Sigmoid colon (tissue), 7 donors: ENCODE data around the gene ADAMTS17. TPM values are rescaled to one million over a fixed set of nuclear protein-coding genes. Genes with fewer than 3 reads are reported as not detected.
A peak's percentile ranks its signal among the peaks of the same experiment; 100 is the strongest.

Experiments used
- DNase-seq: peaks from one replicate; pipeline ENCODE4 v3.0.0-alpha.2; 2019
- H3K27ac ChIP-seq, 4 donors: fragments of 200-600 bp; sonication (generic); one replicate each; pipeline ENCODE4 v1.5.1; 2016 to 2019; ENCODE audit warnings: mild to moderate bottlenecking in 1 of 4
- H3K27me3 ChIP-seq, 3 donors: fragments of 200-600 bp; sonication (generic); one replicate each; pipeline ENCODE4 v1.5.1; 2019; ENCODE audit warnings: mild to moderate bottlenecking in 1 of 3
- H3K36me3 ChIP-seq, 4 donors: fragments of 200-600 bp; sonication (generic); one replicate each; pipeline ENCODE4 v1.5.1; 2016 to 2019
- H3K4me1 ChIP-seq, 4 donors: fragments of 200-600 bp; sonication (generic); one replicate each; pipeline ENCODE4 v1.5.1; 2017 to 2019
- H3K4me3 ChIP-seq, 4 donors: fragments of 200-600 bp; sonication (generic); one replicate each; pipeline ENCODE4 v1.5.1; 2017 to 2019; ENCODE audit warnings: mild to moderate bottlenecking in 2 of 4, moderate library complexity in 1 of 4
- H3K9me3 ChIP-seq, 4 donors: fragments of 200-600 bp in 3 of 4; sonication (generic) in 3 of 4; one replicate each; pipeline versions ENCODE4 v1.5.1 to v1.6.1; 2013 to 2019
- CTCF ChIP-seq, 4 experiments: fragments of 450-650 bp in 3 of 4; fragments of 200-600 bp in 1 of 4; IDR thresholded peaks; one replicate each; pipeline ENCODE4 v1.5.1; 2016 to 2019; ENCODE audit warnings: antibody characterized with exemption in 4 of 4, mild to moderate bottlenecking in 3 of 4, moderate library complexity in 2 of 4
- EP300 ChIP-seq, 4 donors: sonication (generic); formaldehyde crosslinking; IDR thresholded peaks; one replicate each; pipeline ENCODE4 v1.6.1; 2017; ENCODE audit warnings: antibody characterized with exemption in 4 of 4
- POLR2A ChIP-seq, 2 donors: fragments of 450-650 bp; IDR thresholded peaks; one replicate each; pipeline ENCODE4 v1.6.1; 2016; ENCODE audit warnings: antibody characterized with exemption in 2 of 2, mild to moderate bottlenecking in 2 of 2, moderate library complexity in 2 of 2
- POLR2AphosphoS5 ChIP-seq, 4 donors: sonication (generic); formaldehyde crosslinking; IDR thresholded peaks; one replicate each; pipeline ENCODE4 v1.6.1; 2017; ENCODE audit warnings: antibody characterized with exemption in 4 of 4
- WGBS, 2 donors: extraction: QIAGEN DNeasy Blood & Tissue Kit; methylation state at CpG; one replicate each; pipeline ENCODE4 v1.1.7; 2013; 5-methylcytosine and 5-hydroxymethylcytosine counted together
- intact Hi-C: fragments of 100-400 bp; cut with DNase I; formaldehyde crosslinking; loops from one replicate; pipeline ENCODE4 v1.15.1; 2023
- polyA plus RNA-seq, 3 donors: library from polyadenylated mRNA; stranded (reverse); fragments of 200-250 nt; gene quantifications; one replicate each; pipeline ENCODE4 v1.2.3, GENCODE V29; 2013
- total RNA-seq, 4 donors: library from RNA; depleted of rRNA; stranded (reverse); fragments of >200 nt; gene quantifications; one replicate each; pipeline ENCODE4 v1.1.0, GENCODE V29; 2016
- donor health status: healthy with polysubstance abuse.
- donor health status: Bipolar disorder and iron deficiency.
- donor health status: healthy.

Gene ADAMTS17
- total and polyA plus RNA-seq, 7 donors, result 0.46 to 3.6 (median 1.2) TPM

GRCh38 chr15:100310041-100310405, 31.8 kb downstream of the ADAMTS17 start:
- Histone ChIP-seq H3K9me3 (no peaks in the 10 kb centered on the region), H3K36me3 (no peaks in the 10 kb centered on the region), H3K4me1 (peaks cover 0 to 42% (median 39%) of the 10 kb centered on the region in 4 donors), H3K27ac (peak overlapping the region; percentile 64 to 79 (median 71)), H3K4me3 (no peak overlapping the region), H3K27me3 (no peaks in the 10 kb centered on the region)
- intact Hi-C loops, result no loop called here
- 51 to 72% methylated on average over 8 of the region's 8 CpGs for WGBS, 2 donors
- TF ChIP-seq POLR2A (IDR thresholded peaks at IDR 0.05) (no peak), CTCF (IDR thresholded peaks at IDR 0.05) (no peak), POLR2AphosphoS5 (IDR thresholded peaks at IDR 0.05) (peak in 1 of 4 donors; percentile 56), EP300 (IDR thresholded peaks at IDR 0.05) (peak in 1 of 4 donors; percentile 30)
- no peak for DNase-seq

- no peak for DNase-seq
- WGBS, 2 donors, result 82 to 88% methylated on average over 25 of the region's 25 CpGs
- Histone ChIP-seq H3K4me3 (no peak overlapping the region), H3K9me3 (no peaks in the 10 kb centered on the region), H3K36me3 (no peaks in the 10 kb centered on the region), H3K4me1 (peaks cover 0 to 42% (median 39%) of the 10 kb centered on the region in 4 donors), H3K27ac (peak overlapping the region; percentile 68 to 79 (median 71)), H3K27me3 (no peaks in the 10 kb centered on the region)
- intact Hi-C loops, result no loop called here
- TF ChIP-seq CTCF (IDR thresholded peaks at IDR 0.05) (no peak), EP300 (IDR thresholded peaks at IDR 0.05) (no peak), POLR2AphosphoS5 (IDR thresholded peaks at IDR 0.05) (no peak), POLR2A (IDR thresholded peaks at IDR 0.05) (no peak)
These were observed 32.4 kb downstream of the ADAMTS17 start for GRCh38 chr15:100309109-100310040.

GRCh38 chr15:100308608-100309007, 33.2 kb downstream of the ADAMTS17 start:
- DNase-seq, result no peak
- no peaks in the 10 kb centered on the region for H3K9me3 ChIP-seq
- peaks cover 0 to 42% (median 39%) of the 10 kb centered on the region in 4 donors for H3K4me1 ChIP-seq
- peak overlapping the region; percentile 68 to 74 (median 68) for H3K27ac ChIP-seq
- no peaks in the 10 kb centered on the region for H3K27me3 ChIP-seq
- intact Hi-C loops, result no loop called here
- TF ChIP-seq EP300 (IDR thresholded peaks at IDR 0.05), result no peak
- no peak for TF ChIP-seq POLR2AphosphoS5 (IDR thresholded peaks at IDR 0.05)
- TF ChIP-seq POLR2A (IDR thresholded peaks at IDR 0.05), result no peak
- TF ChIP-seq CTCF (IDR thresholded peaks at IDR 0.05), result no peak
- H3K36me3 ChIP-seq, result no peaks in the 10 kb centered on the region
- 75 to 88% methylated on average over 4 of the region's 4 CpGs for WGBS, 2 donors
- peak overlapping the region in 1 of 4 donors; percentile 5 for H3K4me3 ChIP-seq

GRCh38 chr15:100308213-100308600, 33.6 kb downstream of the ADAMTS17 start:
- no peaks in the 10 kb centered on the region for H3K27me3 ChIP-seq
- H3K27ac ChIP-seq, result peak overlapping the region; percentile 68 to 74 (median 68)
- TF ChIP-seq POLR2AphosphoS5 (IDR thresholded peaks at IDR 0.05) (peak; percentile 50 to 68 (median 66)), EP300 (IDR thresholded peaks at IDR 0.05) (no peak)
- H3K4me1 ChIP-seq, result peaks cover 0 to 42% (median 39%) of the 10 kb centered on the region in 4 donors
- no peaks in the 10 kb centered on the region for H3K9me3 ChIP-seq
- H3K4me3 ChIP-seq, result peak overlapping the region in 1 of 4 donors; percentile 5
- peak; percentile 76 for DNase-seq
- intact Hi-C loops, result no loop called here
- WGBS, 2 donors, result 51 to 83% methylated on average over 7 of the region's 7 CpGs
- H3K36me3 ChIP-seq, result no peaks in the 10 kb centered on the region
